Activated naive CD4-positive, alpha-beta T cell treated with anti-CD3 and anti-CD28 coated beads for 36 hours (primary cell): ENCODE measurements around the gene CES2. TPM values are rescaled to one million over a fixed set of nuclear protein-coding genes. Genes with fewer than 3 reads are reported as not detected.

Experiments used
- CTCF ChIA-PET: fragments of 350-600 bp; sonication (Branson Sonifier 250); formaldehyde crosslinking; loops from one replicate; lab custom pipeline; 2021; ENCODE audit warnings: antibody characterized with exemption; lab: Charles Lee
- DNase-seq: peaks from one replicate; pipeline ENCODE4 v3.0.0-alpha.2; 2020
- H3K27ac Mint-ChIP-seq: one replicate; pipeline ENCODE4 v1.8.0; 2021; ENCODE audit warnings: mild to moderate bottlenecking, mixed read lengths
- H3K27me3 Mint-ChIP-seq: one replicate; pipeline ENCODE4 v1.8.0; 2021; ENCODE audit warnings: low read depth, mixed read lengths
- H3K36me3 Mint-ChIP-seq: one replicate; pipeline ENCODE4 v1.8.0; 2021; ENCODE audit warnings: low read depth, mixed read lengths
- H3K4me1 Mint-ChIP-seq: one replicate; pipeline ENCODE4 v1.8.0; 2021; ENCODE audit warnings: low read depth, mixed read lengths
- H3K4me3 Mint-ChIP-seq: one replicate; pipeline ENCODE4 v1.8.0; 2021; ENCODE audit warnings: mild to moderate bottlenecking, moderate library complexity, mixed read lengths
- H3K9me3 Mint-ChIP-seq: one replicate; pipeline ENCODE4 v1.8.0; 2021; ENCODE audit warnings: mixed read lengths
- intact Hi-C: fragments of 100-400 bp; cut with micrococcal nuclease; formaldehyde crosslinking; loops from one replicate; pipeline ENCODE4 v1.15.1; 2023
- total RNA-seq, 2 experiments: library from RNA; stranded (reverse); gene quantifications; one replicate each; pipeline ENCODE4 v1.2.3, GENCODE V29; 2021

CES2 gene
- total RNA-seq, 2 experiments from 2014 or later: 20.0 to 22.0 TPM

GRCh38 chr16:66904428-66904845 is 30.9 kb upstream of the CES2 start:
- Mint-ChIP-seq H3K27ac (no peak overlapping the region), H3K27me3 (no peaks in the 10 kb centered on the region), H3K36me3 (no peaks in the 10 kb centered on the region), H3K9me3 (no peaks in the 10 kb centered on the region), H3K4me3 (no peak overlapping the region), H3K4me1 (peaks cover 8% of the 10 kb centered on the region)
- intact Hi-C loops: no loop called here
- DNase-seq: no peak
- CTCF ChIA-PET: interaction anchor here (1.1 to 2.9 kb wide), 2 partner anchors 9 to 12 kb away, joined by 3 to 10 read pairs; no protein-coding TSS in a partner anchor

- no peaks in the 10 kb centered on the region for H3K27me3 Mint-ChIP-seq
- H3K9me3 Mint-ChIP-seq: no peaks in the 10 kb centered on the region
- CTCF ChIA-PET: interaction anchor here (0.5 to 2.9 kb wide), 5 partner anchors 10 to 222 kb away, joined by 3 to 10 read pairs (median 3); no protein-coding TSS in a partner anchor
- intact Hi-C loops: no loop called here
- no peak overlapping the region for H3K4me3 Mint-ChIP-seq
- peaks cover 8% of the 10 kb centered on the region for H3K4me1 Mint-ChIP-seq
- no peak overlapping the region for H3K27ac Mint-ChIP-seq
- H3K36me3 Mint-ChIP-seq: no peaks in the 10 kb centered on the region
- DNase-seq: no peak
Measured at GRCh38 chr16:66904846-66905632, 30.3 kb upstream of the CES2 start.

GRCh38 chr16:66905633-66906539 is 29.4 kb upstream of the CES2 start:
- H3K36me3 Mint-ChIP-seq: no peaks in the 10 kb centered on the region
- CTCF ChIA-PET: interaction anchor here (0.5 to 2.9 kb wide), 5 partner anchors 11 to 221 kb away, joined by 3 to 10 read pairs (median 3); no protein-coding TSS in a partner anchor
- DNase-seq: peak; percentile 81
- H3K9me3 Mint-ChIP-seq: no peaks in the 10 kb centered on the region
- no peak overlapping the region for H3K27ac Mint-ChIP-seq
- H3K4me1 Mint-ChIP-seq: peaks cover 8% of the 10 kb centered on the region
- intact Hi-C loops: no loop called here
- H3K27me3 Mint-ChIP-seq: no peaks in the 10 kb centered on the region
- no peak overlapping the region for H3K4me3 Mint-ChIP-seq

GRCh38 chr16:66906916-66907836 is 28.1 kb upstream of the CES2 start:
- intact Hi-C loops: no loop called here
- Mint-ChIP-seq H3K27ac (no peak overlapping the region), H3K4me3 (no peak overlapping the region), H3K36me3 (no peaks in the 10 kb centered on the region), H3K27me3 (no peaks in the 10 kb centered on the region), H3K4me1 (peaks cover 8% of the 10 kb centered on the region), H3K9me3 (no peaks in the 10 kb centered on the region)
- CTCF ChIA-PET: interaction anchor here (0.8 to 0.9 kb wide), 2 partner anchors 14 to 39 kb away, joined by 3 read pairs; no protein-coding TSS in a partner anchor
- DNase-seq: no peak

GRCh38 chr16:66908116-66908515 is 27.2 kb upstream of the CES2 start:
- no peak for DNase-seq
- Mint-ChIP-seq H3K9me3 (no peaks in the 10 kb centered on the region), H3K4me1 (peaks cover 8% of the 10 kb centered on the region), H3K36me3 (no peaks in the 10 kb centered on the region), H3K4me3 (no peak overlapping the region), H3K27ac (no peak overlapping the region), H3K27me3 (no peaks in the 10 kb centered on the region)
- intact Hi-C loops: no loop called here
- CTCF ChIA-PET: no interaction called here

- CTCF ChIA-PET: interaction anchor here (1.2 to 3.0 kb wide), 2 partner anchors 13 to 23 kb away, joined by 3 to 10 read pairs; no protein-coding TSS in a partner anchor
Measured at GRCh38 chr16:66908762-66909559, 26.4 kb upstream of the CES2 start.

GRCh38 chr16:66910175-66910940 is 25.0 kb upstream of the CES2 start:
- Mint-ChIP-seq H3K27ac (no peak overlapping the region), H3K36me3 (no peaks in the 10 kb centered on the region), H3K27me3 (no peaks in the 10 kb centered on the region), H3K9me3 (no peaks in the 10 kb centered on the region), H3K4me1 (peaks cover 8% of the 10 kb centered on the region), H3K4me3 (no peak overlapping the region)
- CTCF ChIA-PET: interaction anchor here (0.8 to 3.0 kb wide), 3 partner anchors 15 to 191 kb away, joined by 3 to 10 read pairs (median 7); no protein-coding TSS in a partner anchor
- intact Hi-C loops: no loop called here
- DNase-seq: no peak

More at GRCh38 chr16:66908762-66909559, 26.4 kb upstream of the CES2 start:
- H3K27ac Mint-ChIP-seq: no peak overlapping the region
- no peaks in the 10 kb centered on the region for H3K9me3 Mint-ChIP-seq
- H3K27me3 Mint-ChIP-seq: no peaks in the 10 kb centered on the region
- H3K4me1 Mint-ChIP-seq: peaks cover 8% of the 10 kb centered on the region
- no peak overlapping the region for H3K4me3 Mint-ChIP-seq
- no peak for DNase-seq
- intact Hi-C loops: no loop called here
- no peaks in the 10 kb centered on the region for H3K36me3 Mint-ChIP-seq

- Mint-ChIP-seq H3K4me3 (no peak overlapping the region), H3K9me3 (no peaks in the 10 kb centered on the region), H3K36me3 (no peaks in the 10 kb centered on the region), H3K27ac (no peak overlapping the region), H3K27me3 (no peaks in the 10 kb centered on the region), H3K4me1 (peaks cover 3% of the 10 kb centered on the region)
- CTCF ChIA-PET: interaction anchor here (0.8 to 3.0 kb wide), 3 partner anchors 15 to 19 kb away, joined by 3 to 10 read pairs (median 7); no protein-coding TSS in a partner anchor
- no peak for DNase-seq
- intact Hi-C loops: no loop called here
Measured at GRCh38 chr16:66911112-66911511, 24.2 kb upstream of the CES2 start.

GRCh38 chr16:66911801-66912200 is 23.5 kb upstream of the CES2 start:
- no peak overlapping the region for H3K4me3 Mint-ChIP-seq
- no peaks in the 10 kb centered on the region for H3K4me1 Mint-ChIP-seq
- no peak overlapping the region for H3K27ac Mint-ChIP-seq
- no peak for DNase-seq
- CTCF ChIA-PET: interaction anchor here (0.6 to 3.0 kb wide), 5 partner anchors 10 to 44 kb away, joined by 3 to 10 read pairs (median 6); no protein-coding TSS in a partner anchor
- H3K9me3 Mint-ChIP-seq: no peaks in the 10 kb centered on the region
- H3K27me3 Mint-ChIP-seq: no peaks in the 10 kb centered on the region
- intact Hi-C loops: no loop called here
- H3K36me3 Mint-ChIP-seq: no peaks in the 10 kb centered on the region

- Mint-ChIP-seq H3K4me1 (no peaks in the 10 kb centered on the region), H3K9me3 (no peaks in the 10 kb centered on the region), H3K4me3 (no peak overlapping the region), H3K27ac (no peak overlapping the region), H3K36me3 (no peaks in the 10 kb centered on the region), H3K27me3 (no peaks in the 10 kb centered on the region)
- no peak for DNase-seq
- CTCF ChIA-PET: interaction anchor here (0.6 to 1.4 kb wide), 3 partner anchors 9 to 21 kb away, joined by 6 to 9 read pairs (median 6); no protein-coding TSS in a partner anchor
- intact Hi-C loops: no loop called here
Measured at GRCh38 chr16:66913081-66913480, 22.2 kb upstream of the CES2 start.
